ACC112 (cell line): ENCODE measurements around the gene RAC3.

Source experiments
- H2AFZ ChIP-seq: fragments of 200-600 bp; sonication (generic); one replicate; pipeline ENCODE4 v1.6.0; 2017; ENCODE audit warnings: antibody characterized with exemption, low read length; ENCODE audit not compliant: unreplicated experiment
- H3K27ac ChIP-seq: fragments of 200-600 bp; sonication (generic); 2 replicates; pipeline ENCODE4 v1.5.1; 2014; ENCODE audit warnings: low read depth, mild to moderate bottlenecking, antibody characterized with exemption, low read length, moderate library complexity
- H3K27me3 ChIP-seq: fragments of 200-600 bp; sonication (generic); 2 replicates; pipeline ENCODE4 v1.6.1; 2014; ENCODE audit warnings: mild to moderate bottlenecking, antibody characterized with exemption, low read length, moderate library complexity, mixed read lengths; ENCODE audit not compliant: insufficient read depth
- H3K36me3 ChIP-seq: fragments of 200-600 bp; sonication (generic); 2 replicates; pipeline ENCODE4 v1.6.1; 2016; ENCODE audit warnings: mild to moderate bottlenecking, antibody characterized with exemption, low read length, moderate library complexity, mixed read lengths; ENCODE audit not compliant: insufficient read depth
- H3K4me1 ChIP-seq: fragments of 200-600 bp; sonication (generic); one replicate; pipeline ENCODE4 v1.6.1; 2016; ENCODE audit warnings: low read length, mixed read lengths; ENCODE audit not compliant: insufficient read depth, unreplicated experiment, control insufficient read depth
- H3K4me3 ChIP-seq: fragments of 200-600 bp; sonication (generic); 2 replicates; pipeline ENCODE4 v1.5.1; 2014; ENCODE audit warnings: mild to moderate bottlenecking, low read depth, low read length
- H3K79me2 ChIP-seq: fragments of 200-600 bp; sonication (generic); one replicate; pipeline ENCODE4 v1.6.0; 2016; ENCODE audit warnings: low read length; ENCODE audit not compliant: control insufficient read depth, unreplicated experiment, insufficient read depth

The RAC3 gene

GRCh38 chr17:82081966-82082365 is 50.5 kb downstream of the RAC3 start:
- Histone ChIP-seq H3K4me1 (no peaks in the 10 kb centered on the region), H3K36me3 (peaks cover 22% of the 10 kb centered on the region; the same call in 1 of the 2 replicates), H3K27me3 (no peaks in the 10 kb centered on the region), H3K4me3 (no peak overlapping the region), H2AFZ (no peak overlapping the region), H3K27ac (no peak overlapping the region), H3K79me2 (no peaks in the 10 kb centered on the region)

GRCh38 chr17:82082456-82082855 is 51.0 kb downstream of the RAC3 start:
- no peaks in the 10 kb centered on the region for H3K79me2 ChIP-seq
- no peak overlapping the region for H3K27ac ChIP-seq
- H3K4me1 ChIP-seq: no peaks in the 10 kb centered on the region
- H3K4me3 ChIP-seq: no peak overlapping the region
- H2AFZ ChIP-seq: no peak overlapping the region
- peaks cover 25% of the 10 kb centered on the region; the same call in 1 of the 2 replicates for H3K36me3 ChIP-seq
- H3K27me3 ChIP-seq: no peaks in the 10 kb centered on the region

- H3K4me3 ChIP-seq: no peak overlapping the region
- H2AFZ ChIP-seq: no peak overlapping the region
- no peaks in the 10 kb centered on the region for H3K27me3 ChIP-seq
- H3K36me3 ChIP-seq: peaks cover 26% of the 10 kb centered on the region; the same call in 1 of the 2 replicates
- no peaks in the 10 kb centered on the region for H3K79me2 ChIP-seq
- H3K27ac ChIP-seq: no peak overlapping the region
- H3K4me1 ChIP-seq: no peaks in the 10 kb centered on the region
Observed at GRCh38 chr17:82083009-82083408, 51.5 kb downstream of the RAC3 start.
